A549 (cell line): ENCODE results near the gene AGTPBP1.

Experiments used
- CBX2 ChIP-seq: fragments of 200-600 bp; sonication (generic); IDR thresholded peaks from 2 replicates; pipeline ENCODE4 v1.6.1; 2016; ENCODE audit warnings: low read depth, mild to moderate bottlenecking, borderline replicate concordance
- CTCF ChIP-seq: fragments of >200 bp; sonication (Bioruptor Twin); formaldehyde crosslinking; IDR thresholded peaks from 3 replicates; pipeline ENCODE4 v1.5.1; 2016
- EP300 ChIP-seq, 2 experiments: fragments of >200 bp; sonication (Bioruptor Twin); formaldehyde crosslinking; IDR thresholded peaks; 2 replicates in 1 of 2; 3 replicates in 1 of 2; pipeline ENCODE4 v1.6.1; 2016 to 2017
- HOXA7 ChIP-seq: fragments of 250-450 bp; sonication (Bioruptor Pico); IDR thresholded peaks from 2 replicates; pipeline ENCODE4 v1.5.0; 2020; ENCODE audit warnings: mild to moderate bottlenecking, moderate library complexity
- MAX ChIP-seq: IDR thresholded peaks from 2 replicates; pipeline ENCODE4 v1.6.1; 2012
- PHF8 ChIP-seq: fragments of 200-600 bp; sonication (generic); IDR thresholded peaks from 2 replicates; pipeline ENCODE4 v1.6.1; 2016; ENCODE audit warnings: low read depth, mild to moderate bottlenecking, antibody characterized with exemption, moderate library complexity, borderline replicate concordance
- POLR2A ChIP-seq: IDR thresholded peaks from 2 replicates; pipeline ENCODE4 v1.6.1; 2012; ENCODE audit warnings: mild to moderate bottlenecking, low read length
- RAD21 ChIP-seq, 2 experiments: fragments of >200 bp in 1 of 2; sonication (Bioruptor Twin) in 1 of 2; formaldehyde crosslinking in 1 of 2; IDR thresholded peaks in 1 of 2; conservative IDR thresholded peaks in 1 of 2; 2 replicates in 1 of 2; 3 replicates in 1 of 2; pipeline ENCODE4 v1.6.1; 2012 to 2018; ENCODE audit warnings: inconsistent platforms in 1 of 2
- RCOR1 ChIP-seq: fragments of 150-350 bp; IDR thresholded peaks from 2 replicates; pipeline ENCODE4 v1.6.1; 2014; ENCODE audit warnings: antibody characterized with exemption, low read length, low read depth
- REST ChIP-seq: fragments of 200-600 bp; sonication (generic); IDR thresholded peaks from 2 replicates; pipeline ENCODE4 v1.6.1; 2016; ENCODE audit warnings: antibody characterized with exemption, mild to moderate bottlenecking, moderate library complexity

GRCh38 chr9:85717220-85717619 lies 24.5 kb downstream of the AGTPBP1 start:
- TF ChIP-seq PHF8 (no peak), RCOR1 (no peak), EP300 (IDR thresholded peaks at IDR 0.05) (no peak), RAD21 (conservative IDR thresholded peaks at IDR 0.05 in 1 of 2, IDR thresholded peaks at IDR 0.05 in 1 of 2) (no peak), REST (no peak), POLR2A (no peak), CBX2 (no peak), CTCF (no peak), HOXA7 (CRISPR knock-in tag) (no peak), MAX (no peak)
